HG03139 (cell line): Measurements from ENCODE around the gene SSR2.
"Not testable (repeated sequence)": the region's sequence is repeated elsewhere in the genome, so short reads cannot be mapped to it uniquely, and the experiment has no call there.

Experiments
- ATAC-seq: cut with Tn5 transposase; IDR thresholded peaks from one replicate; pipeline ENCODE4 v1.9.1; 2021; ENCODE audit not compliant: unreplicated experiment

SSR2 gene

DNA sequence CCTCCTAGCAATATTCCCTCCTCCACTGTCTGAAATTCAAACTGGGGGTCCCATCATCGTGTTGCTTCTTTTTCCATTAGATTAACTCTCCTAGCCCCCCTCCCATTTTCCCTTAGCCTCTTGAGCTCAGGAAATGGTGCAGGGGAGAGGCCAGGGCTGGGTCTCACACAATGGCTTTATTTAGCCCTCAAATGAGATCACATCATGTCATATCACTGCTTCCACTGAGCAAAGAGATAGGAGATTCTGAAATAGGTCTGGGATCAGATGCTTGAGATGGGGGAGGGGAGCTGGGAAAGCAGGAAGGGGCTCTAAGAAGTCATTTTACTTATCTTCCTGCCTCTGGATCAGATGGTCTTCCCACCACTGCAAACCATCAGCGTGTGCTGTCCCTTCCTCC, 24.6 kb downstream of the SSR2 start:
- no peak for ATAC-seq

DNA sequence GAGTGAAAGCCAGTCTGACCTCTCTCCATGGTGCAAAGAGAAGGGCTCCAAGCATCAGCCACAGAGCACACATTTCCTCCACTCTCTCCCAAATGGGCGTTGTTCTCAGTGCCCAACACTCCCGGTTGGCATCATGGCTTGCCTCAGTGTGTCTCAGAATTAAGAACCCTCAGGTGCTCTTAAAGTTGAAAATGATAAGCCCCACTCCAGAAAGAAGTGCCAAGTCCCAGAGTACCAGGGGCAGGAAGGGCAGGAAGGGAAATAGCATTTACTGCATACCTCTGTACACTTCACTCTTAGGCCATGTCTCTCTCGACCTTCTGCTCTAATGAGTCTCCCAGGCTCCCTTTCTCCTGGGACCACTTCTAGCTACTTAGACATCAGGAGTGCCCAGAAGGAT, 27.2 kb downstream of the SSR2 start:
- ATAC-seq = no peak

DNA sequence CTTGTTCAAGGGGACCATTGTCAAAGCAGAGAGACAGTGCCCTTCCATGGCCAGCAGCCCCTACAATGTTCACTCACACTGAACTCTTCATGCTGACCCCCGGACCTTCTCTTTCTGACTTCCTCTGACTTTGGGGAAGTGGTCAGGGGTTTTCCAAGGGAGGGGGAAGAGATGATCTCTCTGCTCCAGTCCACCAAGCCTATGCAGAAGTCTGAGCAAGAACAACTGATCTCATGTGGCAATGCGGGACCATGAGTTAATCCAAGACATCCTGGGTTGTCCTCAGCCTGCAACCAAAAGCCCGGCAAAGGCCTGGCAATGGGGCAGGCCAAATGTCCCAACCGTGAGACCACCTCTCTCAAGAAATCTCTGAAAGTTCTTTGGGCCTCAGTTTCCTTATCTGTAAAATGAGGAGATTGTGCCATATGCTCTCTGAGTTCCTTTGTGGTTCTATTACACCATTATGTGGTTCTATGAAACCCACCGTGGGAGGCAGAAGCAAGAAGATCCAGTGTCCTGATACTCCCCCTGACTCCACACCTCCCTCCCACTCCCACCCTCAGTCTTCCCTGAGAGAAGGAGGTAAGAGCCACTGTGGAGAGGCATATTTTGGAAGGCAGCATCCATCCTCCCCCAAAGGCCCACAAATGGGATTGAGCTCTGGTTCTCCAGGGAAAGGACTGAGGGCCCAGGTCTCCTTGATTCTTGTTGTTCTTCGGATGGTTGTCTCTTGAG, 30.6 kb downstream of the SSR2 start:
- no peak for ATAC-seq

DNA sequence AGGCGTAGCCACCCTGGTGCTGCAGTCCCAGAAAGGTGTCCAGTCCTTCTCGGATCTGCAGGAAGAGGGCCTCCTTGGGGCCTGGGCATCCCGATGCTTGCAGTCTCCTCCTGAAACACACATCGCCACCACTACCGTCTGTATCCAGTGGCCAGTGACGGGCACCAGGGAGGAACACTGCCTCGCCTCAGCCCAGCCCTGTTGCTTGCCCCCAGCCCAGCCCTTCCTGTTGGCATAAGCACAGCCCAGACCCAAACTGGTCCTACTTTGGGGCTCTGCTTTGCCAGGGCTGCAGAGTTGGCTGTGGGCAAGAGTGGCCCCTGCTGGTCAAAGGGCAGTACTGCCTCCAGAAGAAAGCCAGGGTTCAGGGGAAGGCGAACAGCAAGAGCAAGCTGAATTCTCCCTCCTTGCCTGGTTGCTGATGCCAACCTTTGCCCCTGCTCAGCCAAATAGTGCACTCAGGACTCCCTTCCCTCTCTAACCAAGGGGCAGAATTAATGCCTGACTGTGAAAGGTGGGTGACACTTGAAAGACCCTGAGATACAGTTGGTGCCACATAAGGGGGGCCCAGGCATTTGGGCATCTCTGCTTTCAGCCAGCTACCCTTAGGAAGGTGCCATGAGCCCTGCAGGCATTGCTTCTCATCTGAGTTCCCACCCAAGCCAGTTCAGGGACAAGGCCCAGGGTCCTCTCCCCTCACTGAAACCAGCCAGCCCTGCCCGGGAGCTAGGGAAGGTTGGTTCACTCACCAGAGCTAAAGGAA, 31.3 kb downstream of the SSR2 start:
- ATAC-seq = no peak

- not testable (repeated sequence) for ATAC-seq
Observed at GRCh38 chr1:155984903-155985645, 35.7 kb downstream of the SSR2 start.

- ATAC-seq = no peak
Observed at GRCh38 chr1:155984341-155984740, 36.4 kb downstream of the SSR2 start.

DNA sequence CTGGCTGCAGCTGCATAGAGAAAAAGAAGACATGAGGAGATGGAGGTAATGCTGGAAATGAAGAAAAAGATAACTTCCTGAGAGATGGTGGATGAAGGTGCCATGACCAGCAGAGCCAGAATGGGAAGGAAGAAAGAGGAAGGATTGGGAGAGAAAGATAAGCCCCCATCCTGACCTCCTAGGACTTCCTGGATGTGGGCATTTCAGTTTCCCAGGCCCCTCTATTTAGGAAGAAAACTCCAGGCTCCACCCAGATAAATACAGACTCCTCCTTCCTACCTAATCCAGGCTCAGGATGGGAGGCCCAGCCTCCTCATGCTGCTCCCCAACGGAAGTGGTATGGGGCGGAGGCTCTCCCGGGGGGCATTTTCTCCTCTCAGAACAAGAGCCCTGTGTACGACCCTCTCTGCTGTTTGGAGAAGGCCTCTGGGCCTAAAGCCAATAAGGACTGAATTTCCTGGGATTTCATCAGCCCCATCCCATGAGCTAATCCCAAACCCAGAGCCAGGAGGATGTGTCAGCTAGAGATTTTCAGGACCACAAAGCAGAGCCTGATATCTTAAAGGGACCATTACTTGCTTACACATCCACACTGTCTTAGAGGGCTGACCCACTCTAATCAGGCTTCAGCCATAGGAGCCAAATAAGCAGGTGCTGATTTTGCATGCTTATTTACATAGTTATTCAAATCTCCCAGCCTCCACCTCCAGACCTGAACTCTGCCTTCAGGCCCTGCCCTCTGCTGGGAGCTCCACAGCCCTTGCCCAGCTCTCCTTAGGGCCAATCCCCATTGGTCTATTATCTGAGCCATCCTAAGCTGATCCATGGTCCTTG, 37.3 kb downstream of the SSR2 start:
- no peak for ATAC-seq

DNA sequence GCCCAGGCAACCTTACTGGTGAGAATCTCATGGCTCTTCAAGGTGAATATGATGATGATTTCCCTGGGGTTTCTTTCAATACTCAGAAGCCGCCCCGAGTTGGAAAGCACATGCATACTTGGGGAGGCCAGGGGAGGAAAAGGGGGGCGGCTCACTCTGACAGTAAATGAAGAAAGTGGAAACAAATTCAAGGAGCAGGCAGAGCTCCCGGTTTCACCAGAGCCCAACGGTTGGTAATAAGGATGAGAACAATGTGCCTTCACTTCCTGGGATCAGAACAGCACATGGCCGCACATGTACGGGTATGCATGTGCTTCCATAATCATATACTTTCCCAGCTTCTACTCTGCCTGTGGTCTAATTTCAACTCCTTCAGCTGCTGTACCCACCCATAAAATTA, 38.6 kb downstream of the SSR2 start:
- no peak for ATAC-seq

GRCh38 chr1:155981266-155982088, 39.3 kb downstream of the SSR2 start:
- no peak for ATAC-seq

DNA sequence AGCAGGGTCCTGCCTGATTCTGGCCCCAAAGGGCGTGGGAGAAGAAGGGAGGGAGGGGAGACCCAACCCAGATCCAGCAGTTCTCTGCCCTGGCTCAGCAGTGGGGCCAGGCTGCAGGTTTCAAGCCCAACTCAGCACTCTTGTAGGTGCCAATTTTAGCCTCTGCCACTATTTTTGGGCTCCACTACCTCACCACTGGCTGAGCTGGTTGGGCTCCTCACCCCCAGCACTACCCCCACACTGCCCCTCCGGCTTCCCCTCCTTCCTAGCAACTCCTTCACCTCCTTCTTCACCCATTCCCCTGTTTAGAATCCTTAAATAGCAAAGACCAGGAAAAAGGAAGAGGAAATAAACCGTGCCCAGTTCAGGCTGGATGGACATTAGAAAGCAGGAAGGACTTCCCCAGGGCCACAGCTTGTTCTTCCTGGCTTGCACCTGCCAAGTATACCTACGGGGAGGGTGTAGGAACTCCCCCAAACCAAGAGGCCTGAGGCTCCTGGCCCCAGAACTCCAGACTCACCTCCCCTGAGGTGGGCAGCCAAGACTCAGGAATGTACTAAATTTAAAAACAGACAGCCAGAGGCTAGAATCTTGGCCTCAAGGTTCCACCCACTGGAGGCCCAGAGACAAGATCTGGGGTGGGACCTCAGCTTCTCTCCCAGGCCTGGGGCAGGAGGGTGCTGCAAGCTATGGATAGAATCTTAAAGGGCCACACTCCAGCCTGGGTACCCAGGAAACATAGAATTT, 41.0 kb downstream of the SSR2 start:
- ATAC-seq = no peak

DNA sequence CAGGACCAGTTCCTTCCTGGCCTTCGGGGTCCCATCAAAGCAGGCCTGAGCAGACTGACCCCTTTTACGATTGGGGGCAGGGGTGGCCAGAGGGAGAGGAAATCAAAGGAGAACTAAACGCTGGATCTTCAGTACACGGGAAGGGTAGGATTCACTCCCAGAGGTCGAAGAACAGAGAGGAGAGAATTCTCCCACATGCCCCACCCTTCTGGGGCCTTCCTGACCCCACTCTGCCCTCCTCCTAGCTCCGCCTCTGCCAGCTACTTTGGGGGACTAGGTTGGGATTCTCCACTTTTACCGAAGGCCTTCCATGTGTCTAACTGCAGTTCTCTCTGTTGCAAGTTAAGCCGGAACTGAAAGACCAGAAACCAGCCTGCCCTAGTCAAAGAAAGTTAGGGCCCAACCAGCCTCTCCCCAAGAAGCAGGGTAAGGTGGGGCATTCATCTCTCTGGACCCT, 41.8 kb downstream of the SSR2 start:
- no peak for ATAC-seq

GRCh38 chr1:155978325-155978972, 42.3 kb downstream of the SSR2 start, which contains the start of gene ARHGEF2:
TSS of gene ARHGEF2 (minus strand) at chr1:155978547. CDS start at chr1:155978427, 120 bp downstream.
- ATAC-seq = peak; percentile 41

- no peak for ATAC-seq
Observed at GRCh38 chr1:155977690-155978324, 42.9 kb downstream of the SSR2 start.

- ATAC-seq = no peak
Observed at GRCh38 chr1:155976913-155977689, 43.6 kb downstream of the SSR2 start.

- ATAC-seq = no peak
Observed at GRCh38 chr1:155976062-155976912, 44.5 kb downstream of the SSR2 start.

DNA sequence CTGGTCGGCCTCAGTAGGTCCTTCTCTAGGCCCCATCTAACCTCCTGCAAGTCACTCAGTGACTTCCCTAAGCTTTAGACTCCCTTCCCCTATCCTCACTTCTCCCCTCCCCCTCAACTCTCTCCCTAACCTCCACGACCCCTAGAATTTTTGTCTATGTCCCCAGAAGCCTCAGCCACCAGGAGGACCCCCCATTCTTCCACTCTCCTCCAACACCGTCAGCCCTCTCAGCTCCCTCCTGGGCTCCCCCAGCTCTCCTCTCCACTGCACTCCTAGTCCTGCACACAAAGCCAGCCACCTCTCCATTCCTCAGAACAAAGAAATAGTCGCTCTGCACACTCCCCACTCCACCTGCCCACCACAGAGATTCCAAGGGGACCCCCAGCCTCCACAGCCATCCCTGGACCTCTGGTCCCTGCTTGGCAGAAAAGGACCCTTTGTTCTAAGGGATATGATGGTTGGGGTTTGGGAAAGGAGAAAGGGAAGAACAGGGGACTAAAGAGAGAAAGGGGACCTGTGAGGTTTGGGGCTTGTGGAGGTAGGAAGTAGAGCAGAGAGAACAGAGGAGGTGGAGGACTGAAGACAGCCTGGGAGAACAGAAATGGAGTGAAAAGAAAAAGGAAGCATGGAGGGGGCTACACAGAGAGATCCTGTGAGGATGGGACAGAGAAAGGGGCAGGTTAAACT, 45.2 kb downstream of the SSR2 start:
- no peak for ATAC-seq
